NCI-H748 (cell line): ENCODE measurements around the gene CFAP70.

Source experiments
- DNase-seq: peaks from one replicate; lab custom pipeline; 2025; ENCODE audit not compliant: unreplicated experiment; lab: John Stamatoyannopoulos, UW

Gene CFAP70

GRCh38 chr10:73258612-73259011 is 100.1 kb downstream of the CFAP70 start:
- peak; percentile 1 for DNase-seq

DNA sequence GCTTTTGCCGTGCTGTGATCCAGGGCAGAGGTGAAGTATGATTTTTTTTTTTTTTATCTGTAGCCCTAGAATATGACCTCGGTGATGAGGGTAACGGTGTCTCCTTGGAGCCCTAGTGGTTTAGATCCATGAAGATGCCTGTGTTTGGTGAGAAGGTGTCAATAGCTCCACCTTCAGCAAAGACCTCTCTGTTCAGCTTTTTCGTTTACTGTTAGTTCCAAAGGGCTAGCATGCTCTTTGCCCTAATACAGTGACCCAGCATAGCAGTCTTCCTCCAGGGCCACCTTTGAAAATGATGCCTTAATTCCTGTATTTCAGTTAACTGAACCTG is 105.5 kb downstream of the CFAP70 start:
- DNase-seq = peak; percentile 7

DNA sequence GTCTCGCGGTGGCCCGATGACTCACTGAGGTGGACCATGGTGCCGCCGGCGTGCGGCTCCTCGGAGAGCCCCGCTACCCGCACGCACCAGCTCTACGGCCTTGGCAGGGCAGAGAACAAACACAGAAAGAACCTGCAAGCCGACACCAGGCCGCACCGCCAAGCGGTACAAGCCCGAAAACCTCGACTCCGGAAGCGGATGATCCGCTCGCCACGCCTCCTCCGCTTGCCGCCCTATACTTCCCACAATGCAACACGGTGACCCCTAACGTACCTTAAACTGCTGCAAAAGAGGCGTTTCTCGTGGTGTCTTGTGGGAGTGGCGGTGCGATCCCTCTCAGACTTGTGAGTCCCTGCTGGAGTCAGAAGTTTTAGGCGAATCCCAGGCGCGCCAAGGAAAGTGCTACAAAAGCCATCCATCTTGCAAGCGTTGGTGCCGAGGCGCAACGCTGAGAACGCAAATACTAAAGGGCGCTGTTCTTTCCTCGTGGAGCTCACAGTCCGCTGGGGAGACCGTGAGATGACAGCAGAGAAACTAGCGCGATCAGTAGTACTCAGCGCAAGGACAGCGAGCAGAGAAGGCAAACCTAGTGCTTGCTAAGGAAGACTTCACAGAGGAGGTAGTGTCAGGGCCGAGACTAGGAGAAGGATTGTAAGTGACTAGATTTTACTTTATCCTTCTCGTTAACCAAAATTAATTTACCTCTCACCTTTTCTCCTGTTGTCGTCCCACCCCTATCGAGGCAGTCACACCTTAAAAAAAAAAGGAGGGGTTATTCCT is 106.0 kb downstream of the CFAP70 start, which contains the start of gene MRPS16:
Gene MRPS16, minus strand, starts transcription at position 200 of the 780 bp plus-strand sequence. Its CDS starts 162 bp downstream, at position 38.
- peak; percentile 95 for DNase-seq

DNA sequence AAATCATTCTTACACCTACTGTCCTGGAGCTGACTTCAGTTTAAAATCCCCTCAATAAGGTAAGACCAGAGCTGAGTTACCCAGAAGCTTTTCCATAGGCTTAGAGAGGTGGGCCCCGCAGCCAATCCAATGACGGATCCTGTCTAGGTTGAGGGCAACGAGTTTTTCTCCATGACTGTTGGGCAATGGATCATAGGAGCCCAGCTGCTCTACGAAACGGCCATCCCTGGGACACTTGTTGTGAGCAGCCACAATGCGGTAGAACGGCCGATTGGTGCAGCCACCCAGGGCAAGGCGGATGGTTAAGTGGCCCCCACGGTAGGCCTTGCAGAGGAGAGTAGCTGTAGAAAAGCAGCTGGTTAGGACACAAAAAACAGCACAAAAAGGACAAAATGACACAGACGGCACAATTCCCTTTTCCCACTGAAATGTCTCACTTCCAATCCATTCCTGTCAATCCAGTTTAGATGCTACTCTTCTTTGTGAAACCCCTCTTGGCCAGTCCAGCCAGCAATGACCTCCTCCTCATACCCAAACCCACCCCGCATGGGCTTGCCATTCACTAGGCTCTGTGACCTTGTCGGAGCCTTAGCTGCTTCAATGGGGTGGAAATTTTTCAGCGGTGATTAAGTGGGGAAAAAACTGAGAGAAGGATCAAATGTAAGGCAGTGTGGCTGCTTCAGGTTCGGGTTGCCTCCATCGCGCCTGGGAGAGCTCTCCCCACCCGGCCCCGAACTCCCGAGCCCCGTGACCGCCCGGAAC is 106.8 kb downstream of the CFAP70 start:
- DNase-seq = peak; percentile 28

DNA sequence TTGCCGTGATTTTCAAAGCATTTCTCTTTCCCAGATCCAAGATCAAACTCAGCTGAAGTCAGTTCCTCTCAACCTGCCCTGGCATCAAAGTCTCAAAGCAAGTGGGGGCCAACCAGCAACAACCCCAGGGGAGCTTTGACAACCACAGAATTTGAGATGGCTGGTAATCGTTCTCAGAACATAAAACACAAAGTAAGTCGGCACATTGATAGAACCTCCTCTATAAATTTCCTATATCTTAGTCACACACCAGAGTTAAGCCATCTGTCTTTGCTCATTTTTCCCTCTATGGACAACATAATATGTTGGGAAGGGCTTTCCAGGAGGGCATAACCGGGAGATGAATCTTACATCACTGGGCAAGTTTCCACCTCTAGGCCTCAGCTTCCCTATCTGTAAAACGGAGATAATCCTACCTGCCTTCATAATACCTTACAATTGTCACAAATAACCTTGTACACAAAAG is 110.4 kb downstream of the CFAP70 start:
- no peak for DNase-seq

DNA sequence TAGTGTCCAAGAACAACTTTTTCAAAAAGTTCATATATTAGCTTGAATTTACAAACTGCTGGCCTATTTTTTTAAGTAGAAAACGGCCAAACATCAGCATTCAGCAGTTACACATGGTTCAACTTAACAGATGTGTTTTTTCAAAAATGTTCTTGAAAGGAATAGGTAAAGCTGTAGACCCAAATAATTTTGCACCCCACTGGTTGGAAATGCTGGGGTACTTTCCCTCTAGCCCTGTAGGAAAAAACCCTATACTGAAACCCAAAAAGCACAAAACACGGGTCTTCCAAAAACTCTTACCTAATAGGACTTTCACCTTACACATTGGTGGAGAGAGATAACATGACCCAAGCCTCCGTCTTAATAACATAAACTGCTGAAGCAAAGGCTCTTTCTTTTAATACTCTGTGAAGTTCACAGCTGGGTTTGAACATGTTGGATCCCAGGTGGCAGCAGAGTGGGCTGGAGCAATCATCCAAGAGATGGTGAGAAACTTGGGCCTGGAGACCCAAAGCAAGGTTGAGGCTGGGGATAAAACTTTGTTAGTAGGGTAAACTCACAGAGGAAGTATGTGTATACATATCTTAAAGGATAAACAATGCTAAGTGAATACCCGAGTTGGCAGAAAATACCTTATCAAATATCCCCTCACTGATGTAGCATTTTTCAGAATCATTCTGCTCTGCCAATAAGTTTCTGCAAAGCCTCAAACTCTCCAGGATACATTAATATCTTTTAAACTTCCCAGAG is 111.0 kb downstream of the CFAP70 start:
- DNase-seq = no peak

DNA sequence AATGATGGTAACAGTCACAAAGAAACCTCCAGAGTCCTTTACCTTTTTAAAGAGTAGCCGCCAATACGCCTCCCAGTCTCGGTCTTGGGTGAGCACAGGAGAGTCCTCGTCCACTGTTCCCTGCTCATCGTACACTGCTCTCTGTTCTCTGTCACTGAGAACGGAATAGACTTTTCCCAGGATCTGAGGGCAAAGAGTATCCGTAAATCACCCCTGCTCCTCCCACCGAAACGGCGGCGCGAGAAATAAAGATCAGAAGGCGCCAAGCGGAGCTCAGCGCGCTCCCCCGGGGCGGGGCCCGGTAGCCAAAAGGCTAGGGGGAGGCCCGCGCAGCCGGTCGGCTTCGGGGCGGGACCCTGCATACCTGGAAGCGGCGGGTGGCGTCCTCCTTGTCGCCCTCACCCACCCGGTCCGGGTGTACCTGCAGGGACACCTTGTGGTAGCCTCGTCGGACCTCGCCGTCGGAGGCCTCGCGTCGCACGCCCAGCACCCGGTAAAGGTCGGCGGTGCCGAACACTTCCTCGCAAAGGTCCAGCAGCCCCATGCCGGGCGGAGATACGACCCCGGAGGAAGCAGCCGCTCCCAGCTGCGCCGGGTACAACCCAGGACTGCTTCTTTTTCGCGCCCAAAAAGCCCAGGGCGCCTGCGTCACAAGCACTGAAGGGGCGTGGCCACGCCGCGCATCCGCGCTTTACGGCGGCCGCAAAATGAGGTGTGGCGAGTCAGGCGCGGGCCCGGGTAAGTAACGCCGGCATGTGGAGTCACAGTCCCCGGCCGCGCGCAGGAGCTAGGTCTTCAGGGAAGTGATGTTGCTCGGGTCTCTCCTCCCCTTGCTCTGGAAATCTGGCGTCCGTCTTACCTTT is 111.8 kb downstream of the CFAP70 start, which contains the start of gene DNAJC9:
Gene DNAJC9, minus strand, starts transcription at position 610 of the 863 bp plus-strand sequence. Its CDS starts 66 bp downstream, at position 544.
- DNase-seq = peak; percentile 94

GRCh38 chr10:73246322-73246645 is 112.4 kb downstream of the CFAP70 start:
- DNase-seq = no peak

DNA sequence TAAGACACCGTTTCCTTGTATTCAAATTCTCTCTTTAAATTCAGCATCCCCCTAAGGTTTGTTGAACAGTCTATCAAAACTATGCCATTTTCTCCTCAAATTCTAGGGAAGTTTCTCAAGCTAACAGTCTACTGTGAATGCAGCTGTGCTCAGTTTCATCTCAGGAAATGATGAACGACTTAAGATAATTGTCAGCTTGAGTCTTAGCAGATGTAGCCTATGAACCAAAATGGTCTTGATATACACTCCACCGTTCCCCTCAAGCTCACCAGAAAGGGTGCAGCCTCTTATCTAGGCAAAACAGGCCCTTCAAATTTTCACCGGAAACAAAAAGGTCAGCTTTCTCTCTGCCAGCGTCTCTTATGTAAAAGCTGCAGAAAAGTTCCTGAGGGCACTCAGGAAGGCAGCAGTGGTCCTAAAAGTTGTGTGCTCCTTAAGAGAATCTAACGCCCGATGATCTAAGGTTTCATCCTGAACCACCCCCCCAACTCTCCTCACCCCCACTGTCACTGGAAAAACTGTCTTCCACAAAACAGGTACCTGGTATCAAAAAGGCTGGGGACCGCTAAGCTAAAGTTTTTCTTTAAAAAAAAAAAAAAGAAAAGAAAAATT is 113.7 kb downstream of the CFAP70 start:
- DNase-seq = no peak

DNA sequence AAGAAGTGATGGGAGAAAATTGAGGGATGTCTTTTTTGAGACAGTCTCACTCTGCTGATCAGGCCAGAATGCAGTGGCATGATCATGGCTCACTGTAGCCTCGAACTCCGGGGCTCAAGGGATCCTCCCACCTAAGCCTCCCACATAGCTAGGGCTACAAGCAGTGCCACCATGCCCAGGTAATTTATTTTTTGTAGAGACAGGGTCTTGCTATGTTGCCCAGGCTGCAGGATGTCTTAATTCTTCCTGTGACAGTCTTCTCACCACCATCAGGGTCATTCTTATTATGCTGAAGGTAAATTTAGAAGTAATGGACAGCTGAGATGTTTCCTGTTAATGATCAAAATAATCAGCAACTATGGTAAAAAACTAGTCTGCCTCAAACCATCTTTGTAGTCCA is 118.8 kb downstream of the CFAP70 start:
- no peak for DNase-seq

DNA sequence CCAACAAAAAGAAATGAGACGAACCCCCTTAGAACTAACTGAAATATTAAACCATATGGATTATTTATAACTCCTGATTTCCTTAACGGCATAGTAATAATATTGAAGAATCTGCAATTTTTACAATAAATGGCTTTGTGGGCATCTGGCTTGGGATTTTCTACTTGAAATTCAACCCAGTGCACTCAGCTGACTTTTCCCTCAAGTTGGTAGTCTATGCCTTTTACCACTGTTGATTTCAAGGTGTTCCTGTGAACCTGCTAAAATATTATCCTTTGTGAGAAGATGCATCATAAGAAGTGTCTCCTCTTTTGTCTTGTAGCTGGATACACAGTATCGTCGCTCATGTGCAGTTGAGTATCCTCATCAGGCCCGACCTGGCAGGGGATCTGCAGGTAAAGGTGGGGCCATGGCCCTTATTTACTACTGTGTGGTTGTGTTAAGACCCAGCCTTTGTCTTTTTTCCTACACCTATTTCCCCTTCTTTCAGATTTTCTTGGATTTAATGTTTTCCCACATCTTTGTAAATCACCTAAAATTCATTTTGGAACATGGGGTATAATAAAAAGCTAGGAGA is 119.6 kb downstream of the CFAP70 start:
- DNase-seq = no peak

GRCh38 chr10:73234695-73235094 is 124.0 kb downstream of the CFAP70 start:
- no peak for DNase-seq

- DNase-seq = no peak
Measured at GRCh38 chr10:73233883-73234282, 124.8 kb downstream of the CFAP70 start.

- DNase-seq = no peak
Measured at GRCh38 chr10:73232887-73233286, 125.8 kb downstream of the CFAP70 start.

GRCh38 chr10:73229567-73229966 is 129.1 kb downstream of the CFAP70 start:
- no peak for DNase-seq

DNA sequence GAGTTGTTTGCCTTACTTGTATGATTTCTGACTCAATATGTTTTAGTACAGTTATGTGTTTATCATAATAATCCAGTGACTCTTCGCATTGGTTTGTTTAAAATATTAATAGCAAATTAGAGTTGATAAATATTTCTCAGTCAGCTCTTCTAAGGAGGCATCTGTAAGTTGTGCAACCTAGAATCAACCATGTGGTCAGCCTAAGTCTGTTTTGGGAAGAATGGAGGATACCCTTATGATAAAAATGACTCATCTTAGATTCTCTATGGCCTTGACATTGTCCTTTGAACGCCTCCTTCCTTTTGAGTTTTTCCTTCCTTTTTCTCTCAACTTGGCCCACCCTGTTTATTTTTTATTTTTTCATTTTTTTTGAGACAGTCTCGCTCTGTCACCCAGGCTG is 130.4 kb downstream of the CFAP70 start:
- no peak for DNase-seq

- no peak for DNase-seq
Measured at GRCh38 chr10:73226663-73227062, 132.0 kb downstream of the CFAP70 start.

- no peak for DNase-seq
Measured at GRCh38 chr10:73225518-73225917, 133.1 kb downstream of the CFAP70 start.

DNA sequence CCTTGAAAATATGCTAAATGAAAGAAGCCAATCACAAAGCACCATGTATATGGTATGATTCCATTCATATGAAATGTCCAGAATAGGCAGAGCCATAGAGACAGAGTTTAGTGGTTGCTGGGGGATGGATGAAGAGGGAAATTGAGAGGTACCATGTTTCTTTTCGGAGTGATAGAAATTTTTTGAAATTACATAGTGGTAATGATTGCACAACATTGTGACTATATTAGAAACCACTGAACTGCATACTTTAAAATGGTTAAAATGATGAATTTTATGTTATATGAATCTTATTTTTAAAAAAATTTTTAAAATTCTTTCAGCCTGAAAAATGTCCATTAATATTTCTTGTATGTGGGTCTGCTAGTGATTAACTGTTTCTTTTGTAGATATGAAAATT is 137.7 kb downstream of the CFAP70 start:
- DNase-seq = no peak

GRCh38 chr10:73219384-73219783 is 139.3 kb downstream of the CFAP70 start:
- no peak for DNase-seq
